Endothelial cell of umbilical vein (primary cell): Measurements from ENCODE around the gene HSFX2. TPM values are rescaled to one million over a fixed set of nuclear protein-coding genes. Genes with fewer than 3 reads are reported as not detected.

Experiments
- BruUV-seq: library from RNA; stranded (reverse); fragments of 400-500 nt; replicated peaks from 2 replicates; lab custom pipeline; 2021; lab: Mats Ljungman, UMichigan
- CTCF ChIA-PET: fragments of 300-600, 350-600 bp; sonication (Branson Sonifier 250); formaldehyde crosslinking; loops from one replicate; lab custom pipeline; 2021; ENCODE audit warnings: antibody characterized with exemption, inconsistent platforms; lab: Charles Lee
- POLR2A ChIA-PET: fragments of 300-600, 350-600 bp; sonication (Branson Sonifier 250); formaldehyde crosslinking; loops from one replicate; lab custom pipeline; 2021; ENCODE audit warnings: antibody characterized with exemption, inconsistent platforms; lab: Charles Lee
- DNase-seq: peaks from one replicate; pipeline ENCODE4 v3.0.0-alpha.2; 2011; ENCODE audit warnings: low read depth, low spot score
- FAIRE-seq: peaks from 2 replicates; lab custom pipeline; 2011; peaks lifted over from hg19 to GRCh38; lab: Jason Lieb, UNC
- H2AFZ ChIP-seq: 2 replicates; pipeline ENCODE4 v1.6.0; 2012; ENCODE audit warnings: low read depth, low read length, control low read depth, inconsistent platforms
- H3K27ac ChIP-seq: 2 replicates; pipeline ENCODE4 v1.5.1; 2011; ENCODE audit warnings: low read depth, mild to moderate bottlenecking, control low read depth, low read length, moderate library complexity; ENCODE audit not compliant: insufficient read depth
- H3K27me3 ChIP-seq, 2 experiments: 2 replicates each; pipeline versions ENCODE4 v1.6.0 to v1.6.1; 2011; ENCODE audit warnings: low read length in 2 of 2, mixed read lengths in 1 of 2; ENCODE audit not compliant: control insufficient read depth in 2 of 2, insufficient read depth in 2 of 2
- H3K36me3 ChIP-seq, 2 experiments: 2 replicates in 1 of 2; 3 replicates in 1 of 2; pipeline ENCODE4 v1.5.1; 2011; ENCODE audit warnings: low read length in 2 of 2, mild to moderate bottlenecking in 1 of 2, moderate library complexity in 1 of 2; ENCODE audit not compliant: control insufficient read depth in 2 of 2, insufficient read depth in 2 of 2; ENCODE audit errors: extremely low read depth in 1 of 2
- H3K4me1 ChIP-seq: 3 replicates; pipeline ENCODE4 v1.5.1; 2011; ENCODE audit warnings: mild to moderate bottlenecking, low read length; ENCODE audit not compliant: control insufficient read depth, insufficient read depth; ENCODE audit errors: extremely low read depth
- H3K4me2 ChIP-seq: 2 replicates; pipeline ENCODE4 v1.6.1; 2011; ENCODE audit warnings: low read length, control low read depth, mixed read lengths; ENCODE audit not compliant: insufficient read depth
- H3K4me3 ChIP-seq, 3 experiments: fragments of 200-600 bp in 1 of 3; sonication (generic), shearing (Covaris generic) in 1 of 3; replicated peaks in 1 of 3; 2 replicates each; pipeline ENCODE4 v1.5.1; 2011 to 2016; ENCODE audit warnings: control low read depth in 3 of 3, low read length in 3 of 3, mild to moderate bottlenecking in 2 of 3, inconsistent platforms in 1 of 3, low read depth in 1 of 3, moderate library complexity in 1 of 3; ENCODE audit not compliant: insufficient read depth in 1 of 3
- H3K79me2 ChIP-seq: 2 replicates; pipeline ENCODE4 v1.6.0; 2012; ENCODE audit warnings: low read length, inconsistent platforms; ENCODE audit not compliant: control insufficient read depth, insufficient read depth
- H3K9ac ChIP-seq: replicated peaks from 2 replicates; pipeline ENCODE3; 2011; ENCODE audit warnings: low read length, control low read depth; ENCODE audit not compliant: insufficient read depth; ENCODE audit errors: extremely low read depth
- H3K9me1 ChIP-seq: replicated peaks from 3 replicates; pipeline ENCODE4 v1.6.0; 2011; ENCODE audit warnings: mild to moderate bottlenecking, low read length; ENCODE audit not compliant: control insufficient read depth, insufficient read depth; ENCODE audit errors: extremely low read depth
- H3K9me3 ChIP-seq: replicated peaks from 2 replicates; pipeline ENCODE4 v1.5.1; 2012; ENCODE audit warnings: low read length, inconsistent platforms; ENCODE audit not compliant: control insufficient read depth, insufficient read depth
- H4K20me1 ChIP-seq: replicated peaks from 2 replicates; pipeline ENCODE3; 2011; ENCODE audit warnings: mild to moderate bottlenecking, low read length; ENCODE audit not compliant: control insufficient read depth, insufficient read depth; ENCODE audit errors: extremely low read depth
- CTCF ChIP-seq, 2 donors: IDR thresholded peaks; 1 replicate in 1 of 2; 2 replicates in 1 of 2; pipeline ENCODE4 v1.5.1; 2011; ENCODE audit warnings: low read length in 2 of 2, mild to moderate bottlenecking in 2 of 2, moderate library complexity in 2 of 2, control low read depth in 1 of 2, inconsistent platforms in 1 of 2, low read depth in 1 of 2; ENCODE audit not compliant: insufficient read depth in 1 of 2; ENCODE audit errors: extremely low read depth in 1 of 2
- EZH2 ChIP-seq: IDR thresholded peaks from 2 replicates; pipeline ENCODE4 v1.6.1; 2012; ENCODE audit warnings: borderline replicate concordance, low read depth, mild to moderate bottlenecking, moderate library complexity, low read length, inconsistent platforms; ENCODE audit not compliant: severe bottlenecking
- FOS ChIP-seq: IDR thresholded peaks from 2 replicates; pipeline ENCODE4 v1.6.1; 2011; ENCODE audit warnings: mild to moderate bottlenecking, low read length, moderate library complexity, borderline replicate concordance; ENCODE audit not compliant: insufficient read depth
- GATA2 ChIP-seq: IDR thresholded peaks from 2 replicates; pipeline ENCODE4 v1.7.0; 2011; ENCODE audit warnings: low read depth, mild to moderate bottlenecking, moderate library complexity, mixed read lengths, low read length; ENCODE audit not compliant: insufficient read length, insufficient read depth
- JUN ChIP-seq: IDR thresholded peaks from 2 replicates; pipeline ENCODE4 v1.6.1; 2011; ENCODE audit warnings: borderline replicate concordance, low read depth; ENCODE audit not compliant: insufficient read length, insufficient read depth
- MAX ChIP-seq: IDR thresholded peaks from 2 replicates; pipeline ENCODE4 v1.6.1; 2011; ENCODE audit not compliant: insufficient read depth, insufficient read length
- MYC ChIP-seq: IDR thresholded peaks from one replicate; pipeline ENCODE4 v1.6.1; 2011; ENCODE audit warnings: mild to moderate bottlenecking, low read depth, low read length
- POLR2A ChIP-seq: IDR thresholded peaks from 2 replicates; pipeline ENCODE4 v1.6.1; 2012; ENCODE audit warnings: low read depth, mild to moderate bottlenecking, control low read depth, low read length
- POLR2AphosphoS5 ChIP-seq: IDR thresholded peaks from 2 replicates; pipeline ENCODE4 v1.6.1; 2012; ENCODE audit warnings: low read depth, mild to moderate bottlenecking, control low read depth, low read length, moderate library complexity; ENCODE audit not compliant: insufficient read depth
- dilution Hi-C: fragments of 300-500 bp; cut with MboI; formaldehyde crosslinking; loops from one replicate; pipeline ENCODE4 v1.15.0; 2019; ENCODE audit warnings: low sequenced_read_pairs; ENCODE audit not compliant: extremely low pct_ligation_motif_present
- intact Hi-C: fragments of 100-400 bp; cut with micrococcal nuclease; formaldehyde crosslinking; loops from one replicate; pipeline ENCODE4 v1.10.0; 2022
- polyA plus RNA-seq, 4 experiments: library from polyadenylated mRNA; depleted of rRNA in 3 of 4; stranded (reverse) in 3 of 4; unstranded in 1 of 4; fragments of >200 nt; gene quantifications; 2 replicates each; pipeline versions ENCODE4 v1.2.1 to v1.2.3, GENCODE V29; 2011 to 2012; ENCODE audit warnings: missing spikeins in 1 of 4
- total RNA-seq: library from RNA; stranded (reverse); gene quantifications from 2 replicates; pipeline ENCODE4 v1.2.3, GENCODE V29; 2021

HSFX2 gene
- total and polyA plus RNA-seq, 2 donors (not counting 3 experiments of a cell fraction or from before 2014, with no cell fraction given) = 0.11 TPM; not detected in 1

- no peaks in the 10 kb centered on the region for H3K9me1 ChIP-seq
- TF ChIP-seq CTCF (IDR thresholded peaks at IDR 0.05; ENCODE audit: extremely low read depth in 1 of 2, insufficient read depth in 1 of 2, low read depth in 1 of 2, low read length in 2 of 2) (no peak), FOS (no peak)
- DNase-seq (no peak), FAIRE-seq (no peak)
- peaks cover 0 to 2% of the 10 kb centered on the region in 2 experiments for H3K27me3 ChIP-seq
- ChIA-PET POLR2A (no interaction called here), CTCF (no interaction called here)
- no peaks in the 10 kb centered on the region for H3K9me3 ChIP-seq
- H4K20me1 ChIP-seq = no peaks in the 10 kb centered on the region
- dilution Hi-C loops (no loop called here), intact Hi-C loops (no loop called here)
- H3K79me2 ChIP-seq = no peaks in the 10 kb centered on the region
- no peaks in the 10 kb centered on the region for H3K36me3 ChIP-seq
- H3K4me2 ChIP-seq = no peak overlapping the region
- H3K4me3 ChIP-seq = no peak overlapping the region
- H3K27ac ChIP-seq = no peak overlapping the region
- no peaks in the 10 kb centered on the region for H3K4me1 ChIP-seq
- BruUV-seq = no TSS peak
- no peak overlapping the region for H2AFZ ChIP-seq
- H3K9ac ChIP-seq = no peak overlapping the region
Measured at GRCh38 chrX:149639568-149639967, 44.5 kb upstream of the HSFX2 start.

GRCh38 chrX:149638860-149639259 is 43.7 kb upstream of the HSFX2 start:
- Histone ChIP-seq H3K4me2 (no peak overlapping the region), H3K4me1 (no peaks in the 10 kb centered on the region), H3K9me3 (no peaks in the 10 kb centered on the region), H3K9me1 (no peaks in the 10 kb centered on the region), H3K27ac (no peak overlapping the region), H2AFZ (no peak overlapping the region), H3K9ac (no peak overlapping the region), H3K36me3 (no peaks in the 10 kb centered on the region), H3K4me3 (no peak overlapping the region), H3K27me3 (peaks cover 1 to 2% of the 10 kb centered on the region in 2 experiments), H3K79me2 (no peaks in the 10 kb centered on the region), H4K20me1 (no peaks in the 10 kb centered on the region)
- FAIRE-seq (no peak), DNase-seq (no peak)
- ChIA-PET CTCF (no interaction called here), POLR2A (no interaction called here)
- no TSS peak for BruUV-seq
- no peak for TF ChIP-seq MAX
- no peak for TF ChIP-seq POLR2A
- TF ChIP-seq GATA2 = no peak
- TF ChIP-seq MYC = no peak
- TF ChIP-seq FOS = no peak
- TF ChIP-seq CTCF (IDR thresholded peaks at IDR 0.05; ENCODE audit: extremely low read depth in 1 of 2, insufficient read depth in 1 of 2, low read depth in 1 of 2, low read length in 2 of 2) = no peak
- TF ChIP-seq EZH2 = no peak
- TF ChIP-seq POLR2AphosphoS5 = no peak
- no peak for TF ChIP-seq JUN
- intact Hi-C loops = no loop called here
- dilution Hi-C loops = no loop called here
